IPS-11a (cell line): ENCODE data around the gene CNTN6.
"Not testable (repeated sequence)": the region's sequence is repeated elsewhere in the genome, so short reads cannot be mapped to it uniquely, and the experiment has no call there.

Experiments used
- H3K4me3 ChIP-seq: one replicate; pipeline ENCODE4 v1.5.1; 2013; ENCODE audit warnings: low read depth, low read length, control low read depth

Gene CNTN6

DNA sequence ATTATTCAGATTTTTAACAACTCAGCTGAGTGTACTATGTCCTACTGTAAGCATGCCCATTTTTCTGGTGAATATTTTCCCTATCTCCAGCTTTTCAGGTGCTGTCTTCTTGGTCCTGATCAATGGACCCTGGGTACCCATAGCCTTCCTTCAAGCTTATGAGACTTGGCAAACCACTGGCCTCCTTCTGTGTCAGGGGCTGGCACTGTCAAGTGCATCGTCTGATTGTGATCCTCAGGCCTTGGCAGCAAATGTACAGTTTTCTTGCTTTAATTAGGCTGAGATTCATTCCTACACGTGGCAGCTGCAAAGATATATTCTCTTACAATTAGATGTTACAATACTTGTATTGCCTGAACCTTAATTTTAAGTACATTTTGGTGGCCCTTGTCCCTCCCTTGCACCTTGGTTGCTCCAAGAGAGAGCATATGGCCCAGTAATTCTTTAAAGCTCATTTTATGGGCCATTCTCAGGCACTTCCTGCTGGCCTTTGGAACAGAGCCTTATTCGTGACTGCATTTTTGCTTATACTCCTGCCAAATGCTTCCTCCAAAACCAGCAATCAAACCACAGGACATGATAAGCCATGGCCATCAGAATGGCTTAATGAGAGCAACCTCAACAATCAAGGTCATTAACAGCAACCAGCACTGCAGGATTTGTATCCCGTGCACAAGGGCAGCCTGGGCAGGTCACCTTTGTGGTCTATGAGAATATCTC is 179.9 kb downstream of the CNTN6 start:
- H3K4me3 ChIP-seq = no peak overlapping the region

GRCh38 chr3:1275495-1275894 is 182.7 kb downstream of the CNTN6 start:
- no peak overlapping the region for H3K4me3 ChIP-seq

DNA sequence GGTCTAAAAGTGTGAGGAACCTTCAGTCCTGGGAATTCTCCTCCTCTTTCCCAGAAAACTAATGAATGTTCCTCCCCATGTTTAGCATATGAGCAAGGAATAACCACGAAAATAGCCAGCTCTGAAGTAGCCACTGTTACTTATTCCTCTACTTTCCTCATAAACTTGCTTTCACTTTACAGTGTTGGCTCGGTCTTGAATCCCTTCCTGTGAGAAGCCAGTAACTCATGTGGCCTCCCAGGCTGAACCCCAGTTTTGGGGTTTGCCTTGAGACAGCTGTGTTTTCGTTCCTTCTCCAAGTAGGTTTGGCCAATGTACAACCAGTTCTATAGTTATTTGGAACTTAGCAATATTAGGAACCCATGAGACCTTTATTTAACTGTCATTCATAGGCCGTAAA is 195.0 kb downstream of the CNTN6 start:
- no peak overlapping the region for H3K4me3 ChIP-seq

DNA sequence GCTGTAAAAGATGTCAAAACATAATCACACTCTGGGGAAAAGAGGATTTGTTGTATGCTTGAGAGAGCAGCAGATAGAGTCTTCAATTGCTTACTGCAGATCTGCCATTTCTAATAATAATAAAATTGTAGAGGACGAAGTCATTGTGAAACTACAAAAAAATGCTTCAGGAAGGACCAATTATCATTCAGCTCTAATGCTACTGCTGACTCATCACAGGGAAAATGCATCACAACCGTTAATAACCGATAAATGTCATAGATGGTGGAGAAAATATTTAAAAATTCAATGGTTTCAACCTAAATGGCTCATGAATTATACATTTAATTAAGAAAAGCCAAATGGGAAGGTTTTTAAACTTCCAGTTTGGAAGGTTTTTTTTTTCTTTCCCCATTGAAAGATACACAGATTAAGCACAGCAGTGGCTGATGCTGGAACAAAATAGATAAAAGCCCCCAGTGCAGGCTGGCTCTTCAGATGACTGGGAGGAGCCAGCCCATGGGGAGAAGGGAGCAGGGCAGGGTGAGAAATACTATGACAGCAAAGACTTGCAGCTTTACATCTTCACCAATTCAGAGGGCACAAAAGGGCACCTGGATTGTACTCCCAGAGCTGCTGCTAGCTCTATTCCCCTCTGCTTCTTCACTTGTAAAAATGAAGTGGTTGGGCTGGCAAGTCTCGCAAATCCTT is 196.1 kb downstream of the CNTN6 start:
- H3K4me3 ChIP-seq = no peak overlapping the region

DNA sequence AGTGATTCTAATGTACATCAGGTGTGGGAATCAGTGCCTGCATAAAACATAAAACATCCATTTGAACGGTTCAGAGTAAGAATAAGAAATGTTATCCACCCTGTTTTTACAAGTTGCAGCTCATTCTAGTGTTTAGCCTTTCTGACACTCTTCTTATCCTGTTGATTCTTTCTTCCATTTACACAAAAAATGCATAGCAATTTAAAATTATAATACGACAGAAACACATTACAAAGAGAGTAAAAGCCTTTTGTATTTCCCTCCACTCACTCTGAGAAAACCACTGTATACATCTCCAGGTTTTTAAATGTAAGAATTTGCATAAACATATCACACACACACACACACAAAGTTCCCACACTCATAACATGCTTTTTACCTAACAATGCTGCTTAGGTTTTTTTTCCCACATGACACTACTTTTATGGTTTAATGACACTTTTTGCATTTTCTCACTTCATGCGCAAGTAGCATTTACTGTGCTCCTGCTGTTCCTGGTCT is 199.8 kb downstream of the CNTN6 start:
- no peak overlapping the region for H3K4me3 ChIP-seq

GRCh38 chr3:1294586-1294985 is 201.8 kb downstream of the CNTN6 start:
- H3K4me3 ChIP-seq = no peak overlapping the region

- no peak overlapping the region for H3K4me3 ChIP-seq
Observed at GRCh38 chr3:1318296-1319005, 225.6 kb downstream of the CNTN6 start.

DNA sequence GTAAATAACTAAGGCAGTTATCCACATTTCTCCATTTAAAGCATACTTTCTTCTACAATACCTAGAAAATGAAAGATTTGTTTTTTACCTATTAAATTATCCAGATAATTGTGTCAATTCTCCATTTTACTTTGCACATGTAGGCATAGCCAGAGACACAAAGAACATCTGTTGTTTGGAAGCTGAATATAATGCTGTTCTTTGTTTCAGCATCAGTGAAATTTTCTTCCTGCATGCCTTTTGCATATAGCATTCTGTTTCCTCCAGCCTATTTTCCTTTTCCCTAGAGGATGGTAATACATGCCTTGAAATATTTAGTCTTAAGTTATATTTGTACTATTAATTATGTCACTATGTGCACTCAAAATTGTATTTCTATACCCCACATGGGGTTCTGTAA is 233.7 kb downstream of the CNTN6 start:
- H3K4me3 ChIP-seq = no peak overlapping the region

DNA sequence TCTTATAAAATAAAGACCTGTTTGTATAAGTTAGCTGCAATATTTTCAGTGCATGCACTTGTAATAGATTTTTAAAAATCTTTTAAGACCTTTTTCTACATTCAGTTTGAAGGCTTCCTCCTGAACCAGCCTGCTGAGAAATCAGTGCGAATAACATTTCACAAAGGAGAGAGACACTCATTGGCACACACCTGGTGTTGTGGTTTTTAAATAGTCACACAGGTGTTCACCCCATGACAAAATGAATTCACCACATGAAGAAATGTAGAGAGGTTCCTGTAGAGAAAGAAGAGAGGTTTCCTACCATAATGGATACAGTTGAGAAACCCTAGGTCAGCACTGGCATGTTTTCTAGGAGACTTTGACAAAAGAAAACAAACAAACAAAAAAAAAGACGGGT is 237.3 kb downstream of the CNTN6 start:
- H3K4me3 ChIP-seq = no peak overlapping the region

DNA sequence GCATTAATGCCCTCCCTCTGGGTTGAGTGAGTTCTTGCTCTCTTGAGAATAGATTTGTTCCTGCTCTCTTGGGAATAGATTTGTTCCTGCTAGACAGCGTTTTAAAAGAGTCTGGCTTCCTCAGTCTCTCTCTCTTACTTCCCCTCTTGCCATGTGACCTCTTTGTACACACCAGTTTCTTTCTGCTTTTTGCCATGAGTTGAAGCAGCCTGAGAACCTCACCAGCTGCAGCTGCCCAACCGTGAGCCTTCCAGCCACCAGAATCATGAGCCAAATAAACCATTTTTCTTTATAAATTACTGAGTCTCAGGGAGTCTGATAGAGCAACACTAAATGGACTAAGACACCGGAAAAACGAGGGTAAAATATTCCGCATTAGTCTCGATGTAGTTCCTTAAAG is 253.6 kb downstream of the CNTN6 start:
- no peak overlapping the region for H3K4me3 ChIP-seq

DNA sequence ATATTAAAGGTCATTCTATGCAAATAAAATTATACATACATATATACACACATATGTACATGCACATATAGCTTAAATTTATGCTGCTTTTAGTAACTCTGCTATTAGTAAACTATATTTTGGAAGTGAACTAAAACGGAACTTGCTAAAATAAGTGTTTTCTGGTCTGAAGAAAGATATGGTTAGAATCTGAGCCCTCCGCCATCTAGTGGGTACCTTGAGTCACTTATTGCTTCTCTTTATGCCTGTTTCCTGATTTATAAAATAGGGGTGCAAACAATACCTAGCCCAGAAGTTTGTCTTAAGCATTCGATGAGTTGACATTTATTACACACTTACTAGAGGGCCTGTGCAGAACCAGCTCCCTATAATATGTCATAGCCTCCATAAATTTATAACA is 255.7 kb downstream of the CNTN6 start:
- H3K4me3 ChIP-seq = no peak overlapping the region

DNA sequence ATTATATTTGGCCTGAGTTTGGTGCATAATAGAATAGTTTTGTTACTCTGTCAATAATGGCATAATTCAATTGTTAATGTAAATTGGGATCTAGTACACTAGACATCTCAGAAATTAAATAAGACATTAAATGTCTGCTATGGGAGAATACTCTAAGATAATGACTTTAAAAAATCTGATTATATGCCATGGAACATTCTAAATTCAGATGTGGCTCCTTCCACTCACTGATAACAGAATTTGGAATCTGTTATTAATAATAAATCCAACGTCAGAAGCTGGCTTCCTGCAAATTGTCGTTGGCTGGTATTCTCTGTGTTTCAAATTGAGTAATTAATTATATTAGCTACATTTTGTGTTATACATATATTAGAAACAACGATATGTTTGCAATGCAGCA is 258.1 kb downstream of the CNTN6 start:
- no peak overlapping the region for H3K4me3 ChIP-seq

GRCh38 chr3:1355691-1356090 is 262.9 kb downstream of the CNTN6 start:
- no peak overlapping the region for H3K4me3 ChIP-seq

DNA sequence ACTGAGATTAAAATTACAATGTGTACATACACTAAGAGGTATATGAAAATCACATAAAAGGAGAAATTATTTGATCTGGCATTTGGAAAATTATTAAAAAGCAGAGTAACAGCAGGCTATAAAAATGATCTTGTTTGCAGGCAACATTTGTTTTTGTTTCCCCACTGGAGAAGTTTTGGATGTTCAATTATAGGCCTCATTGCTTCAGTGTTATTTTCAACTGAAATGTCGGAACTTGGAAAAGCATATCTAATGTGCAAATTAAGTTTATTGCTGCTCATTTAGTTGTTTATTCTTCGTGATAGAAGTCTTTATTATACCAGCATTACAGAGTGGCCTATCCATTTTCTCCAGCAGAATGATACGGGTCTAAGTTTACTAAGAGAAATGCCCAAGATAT is 263.3 kb downstream of the CNTN6 start:
- no peak overlapping the region for H3K4me3 ChIP-seq

DNA sequence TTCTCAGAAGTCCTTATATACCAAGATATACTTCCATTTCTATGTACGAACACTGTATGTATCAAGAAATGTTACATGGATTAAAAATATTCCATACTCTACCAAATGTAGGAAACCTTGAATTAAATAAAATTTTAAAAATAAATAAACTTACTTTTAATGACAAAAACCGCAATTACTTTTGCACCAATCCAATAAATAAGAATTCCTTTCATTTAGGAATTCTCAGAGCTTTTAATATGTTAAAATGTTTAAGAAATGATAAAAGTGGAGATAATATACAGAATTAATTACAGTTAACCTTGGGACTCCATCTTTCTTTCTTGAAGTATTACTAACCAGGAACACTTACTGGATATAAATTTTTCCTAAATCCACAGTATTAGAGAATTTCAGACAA is 272.7 kb downstream of the CNTN6 start:
- no peak overlapping the region for H3K4me3 ChIP-seq

DNA sequence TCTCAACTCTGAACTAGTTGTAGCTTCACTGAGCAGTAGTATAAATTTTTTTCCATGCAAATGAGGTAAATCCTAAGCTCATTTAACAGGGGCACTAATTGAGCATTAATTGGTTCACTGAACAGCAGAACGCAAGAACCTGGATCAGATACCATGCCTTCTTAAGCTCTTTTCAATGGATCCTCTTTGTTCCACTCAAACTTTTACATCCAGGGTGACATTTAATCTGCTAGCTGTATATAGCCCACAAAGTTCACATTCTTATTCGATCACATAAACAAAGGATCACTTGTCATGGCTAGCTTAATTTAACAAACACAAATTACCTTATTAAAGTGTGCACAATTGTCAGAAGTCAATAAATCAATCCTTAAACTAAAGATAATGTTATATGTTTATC is 281.6 kb downstream of the CNTN6 start:
- no peak overlapping the region for H3K4me3 ChIP-seq

DNA sequence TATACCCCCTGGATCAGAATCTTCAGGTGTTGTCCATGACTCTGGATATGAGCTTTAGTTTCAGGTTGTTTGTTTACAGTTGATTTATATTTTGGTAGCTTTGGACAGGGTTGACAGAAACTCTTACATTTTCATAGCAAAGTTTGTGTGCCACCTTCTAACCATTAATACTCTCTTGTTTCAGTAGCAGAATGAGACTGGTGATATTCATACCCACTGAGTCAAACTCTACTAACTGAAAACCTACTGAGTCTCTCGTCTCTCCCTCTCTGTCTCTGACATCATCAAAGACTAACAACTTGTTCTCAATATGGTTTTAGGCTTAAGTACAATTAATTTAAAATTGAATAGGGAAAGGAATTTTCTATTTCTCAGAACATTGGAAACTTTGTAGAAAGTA is 282.3 kb downstream of the CNTN6 start:
- no peak overlapping the region for H3K4me3 ChIP-seq

DNA sequence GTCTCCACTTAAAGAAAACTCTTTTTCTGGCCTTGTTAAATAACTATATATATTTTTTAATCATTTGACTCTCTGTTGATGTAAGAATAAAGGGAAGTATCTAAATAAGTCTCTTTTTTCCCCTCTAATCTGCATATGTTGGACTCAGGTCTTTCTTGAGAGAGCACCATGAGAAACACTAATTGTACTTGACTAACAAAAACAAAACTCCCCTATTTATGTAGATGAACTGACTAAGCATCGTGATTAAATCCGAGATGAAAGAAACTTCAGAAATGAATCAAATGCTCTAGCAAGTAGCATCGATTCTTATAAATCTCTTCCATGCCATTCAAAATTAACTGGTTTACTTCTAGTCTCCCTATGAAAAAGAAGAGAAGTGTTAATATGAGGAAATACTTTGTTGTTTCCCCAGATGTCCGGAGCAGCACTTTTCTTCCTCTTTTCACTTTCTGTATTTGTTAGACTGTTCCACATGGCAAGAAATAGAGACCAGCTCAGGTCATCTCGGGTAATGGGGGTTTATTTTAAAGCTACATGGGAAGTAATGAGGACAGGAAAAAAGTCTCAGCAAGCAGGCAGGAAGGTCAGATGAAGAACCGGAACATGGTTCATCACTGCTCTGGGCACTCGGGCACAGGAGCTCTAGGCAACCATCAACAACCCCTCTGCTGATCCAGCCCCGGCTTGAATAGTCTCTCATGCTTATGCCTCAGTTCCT is 288.3 kb downstream of the CNTN6 start:
- H3K4me3 ChIP-seq = no peak overlapping the region

DNA sequence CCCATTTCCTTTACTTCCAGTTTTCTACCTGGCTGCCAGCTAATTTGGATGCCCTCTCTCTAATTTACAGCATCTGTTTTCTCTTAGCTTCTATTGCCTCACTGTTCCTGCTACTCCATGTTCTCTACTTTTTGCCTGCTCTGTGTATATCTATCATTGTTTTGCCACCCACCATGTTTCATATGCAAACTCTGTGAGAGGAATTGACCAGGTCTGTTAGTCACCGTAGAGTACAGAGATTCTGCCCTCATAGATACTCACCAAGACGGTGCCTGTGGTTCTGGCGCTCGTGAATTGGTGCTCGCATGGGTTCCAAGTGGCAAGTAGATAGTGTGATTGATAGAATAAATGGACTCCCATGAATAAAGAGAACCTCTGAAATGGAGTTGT is 288.8 kb downstream of the CNTN6 start:
- H3K4me3 ChIP-seq = no peak overlapping the region

GRCh38 chr3:1387396-1387905 is 294.6 kb downstream of the CNTN6 start:
- not testable (repeated sequence) for H3K4me3 ChIP-seq

DNA sequence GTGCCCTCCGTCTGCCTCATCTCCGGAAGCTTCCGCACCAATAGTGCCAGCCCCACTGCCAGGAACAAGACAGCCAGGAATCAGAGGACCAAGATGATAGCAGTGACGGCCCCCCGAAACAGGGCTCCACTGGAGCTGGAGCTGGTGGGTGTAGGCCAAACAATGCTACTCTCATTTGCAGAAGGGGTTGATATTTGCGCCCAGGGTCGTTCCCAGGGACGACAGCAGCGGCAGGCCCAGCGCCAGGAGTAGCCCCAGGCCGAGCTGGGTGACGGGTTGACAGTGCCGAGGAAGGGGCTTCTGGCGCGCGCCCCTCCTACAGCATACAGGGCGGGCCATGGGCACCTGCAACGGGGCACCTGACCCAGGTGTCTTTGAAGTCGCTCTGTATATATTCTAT is 301.4 kb downstream of the CNTN6 start:
- no peak overlapping the region for H3K4me3 ChIP-seq
